Left renal cortex interstitium (tissue), 4 donors: ENCODE results near the gene PIK3C3. TPM values are rescaled to one million over a fixed set of nuclear protein-coding genes. Genes with fewer than 3 reads are reported as not detected.
"Not testable (repeated sequence)": the region's sequence is repeated elsewhere in the genome, so short reads cannot be mapped to it uniquely, and the experiment has no call there.

Source experiments
- DNase-seq, 4 donors: peaks; one replicate each; pipeline ENCODE4 v3.0.0-alpha.2; 2013; ENCODE audit warnings: low read depth in 4 of 4, low spot score in 2 of 4, missing footprints in 1 of 4
- polyA plus RNA-seq, 4 donors: library from polyadenylated mRNA; unstranded; fragments of 120-200 nt; gene quantifications; one replicate each; pipeline ENCODE4 v1.2.1, GENCODE V29; 2013; ENCODE audit not compliant: insufficient read length in 4 of 4

Gene PIK3C3
- polyA plus RNA-seq, 4 donors, result 63.9 to 82.5 (median 75.8) TPM

- no peak for DNase-seq
Measured at GRCh38 chr18:42011053-42011452, 56.0 kb downstream of the PIK3C3 start.

GRCh38 chr18:42018831-42019230 is 63.8 kb downstream of the PIK3C3 start:
- no peak for DNase-seq

GRCh38 chr18:42024131-42024530 is 69.1 kb downstream of the PIK3C3 start:
- DNase-seq, result no peak

GRCh38 chr18:42025491-42025890 is 70.5 kb downstream of the PIK3C3 start:
- DNase-seq, result no peak

- DNase-seq, result no peak
Measured at GRCh38 chr18:42025974-42026625, 71.1 kb downstream of the PIK3C3 start.

GRCh38 chr18:42028247-42028832 is 73.3 kb downstream of the PIK3C3 start:
- DNase-seq, result no peak

- DNase-seq, result no peak
Measured at GRCh38 chr18:42029092-42029491, 74.1 kb downstream of the PIK3C3 start.

GRCh38 chr18:42030586-42031182 is 75.7 kb downstream of the PIK3C3 start:
- no peak for DNase-seq

GRCh38 chr18:42032447-42032846 is 77.4 kb downstream of the PIK3C3 start:
- DNase-seq, result no peak

GRCh38 chr18:42033137-42033810 is 78.2 kb downstream of the PIK3C3 start:
- no peak for DNase-seq

GRCh38 chr18:42038936-42039335 is 83.9 kb downstream of the PIK3C3 start:
- no peak for DNase-seq

- DNase-seq, result no peak
Measured at GRCh38 chr18:42039396-42039795, 84.4 kb downstream of the PIK3C3 start.

GRCh38 chr18:42041793-42042192 is 86.8 kb downstream of the PIK3C3 start:
- DNase-seq, result no peak

- no peak for DNase-seq
Measured at GRCh38 chr18:42045346-42045745, 90.3 kb downstream of the PIK3C3 start.

- no peak for DNase-seq
Measured at GRCh38 chr18:42047721-42048120, 92.7 kb downstream of the PIK3C3 start.

GRCh38 chr18:42048158-42048557 is 93.1 kb downstream of the PIK3C3 start:
- DNase-seq, result no peak

GRCh38 chr18:42049536-42049935 is 94.5 kb downstream of the PIK3C3 start:
- not testable (repeated sequence) for DNase-seq

- DNase-seq, result no peak
Measured at GRCh38 chr18:42051411-42051810, 96.4 kb downstream of the PIK3C3 start.

GRCh38 chr18:42052122-42052708 is 97.2 kb downstream of the PIK3C3 start:
- DNase-seq, result no peak

- no peak for DNase-seq
Measured at GRCh38 chr18:42053188-42053781, 98.3 kb downstream of the PIK3C3 start.

GRCh38 chr18:42064109-42064508 is 109.1 kb downstream of the PIK3C3 start:
- DNase-seq, result no peak
